Activated B cell treated with CpG ODN at 0.5 μM for 24 hours (primary cell): ENCODE measurements around the gene S100A10. TPM values are rescaled to one million over a fixed set of nuclear protein-coding genes. Genes with fewer than 3 reads are reported as not detected.

Experiments used
- ATAC-seq: fragments of 200-7000 bp; cut with Tn5 transposase; one replicate; pipeline ENCODE4 v1.10.0; 2021; ENCODE audit warnings: low read depth, mild to moderate bottlenecking, moderate library complexity
- CTCF ChIA-PET: fragments of 350-600 bp; sonication (Branson Sonifier 250); formaldehyde crosslinking; loops from one replicate; lab custom pipeline; 2021; ENCODE audit warnings: antibody characterized with exemption; lab: Charles Lee
- POLR2A ChIA-PET: fragments of 350-600 bp; sonication (Branson Sonifier 250); formaldehyde crosslinking; loops from one replicate; lab custom pipeline; 2021; ENCODE audit warnings: antibody characterized with exemption; lab: Charles Lee
- DNase-seq: peaks from one replicate; pipeline ENCODE4 v3.0.0; 2022
- H3K27ac Mint-ChIP-seq: one replicate; pipeline ENCODE4 v1.8.0; 2020; ENCODE audit warnings: mixed read lengths
- H3K27me3 Mint-ChIP-seq: one replicate; pipeline ENCODE4 v1.8.0; 2021; ENCODE audit warnings: mixed read lengths
- H3K36me3 Mint-ChIP-seq: one replicate; pipeline ENCODE4 v1.8.0; 2021; ENCODE audit warnings: low read depth, mixed read lengths
- H3K4me1 Mint-ChIP-seq: one replicate; pipeline ENCODE4 v1.8.0; 2021; ENCODE audit warnings: mixed read lengths
- H3K4me3 Mint-ChIP-seq: one replicate; pipeline ENCODE4 v1.8.0; 2020; ENCODE audit warnings: mild to moderate bottlenecking, mixed read lengths
- H3K9me3 Mint-ChIP-seq: one replicate; pipeline ENCODE4 v1.8.0; 2020; ENCODE audit warnings: mixed read lengths
- CTCF ChIP-seq: fragments of 200-600 bp; IDR thresholded peaks from one replicate; pipeline ENCODE4 v1.8.0; 2022; ENCODE audit warnings: antibody characterized with exemption, mild to moderate bottlenecking
- intact Hi-C: fragments of 100-400 bp; cut with micrococcal nuclease; formaldehyde crosslinking; loops from one replicate; pipeline ENCODE4 v1.15.1; 2024
- total RNA-seq: library from RNA; stranded (reverse); gene quantifications from 2 replicates; pipeline ENCODE4 v1.2.3, GENCODE V29; 2022

Gene S100A10
- total RNA-seq, 1 donor from 2014 or later, result 62.7 TPM

- no peak for TF ChIP-seq CTCF
- no peaks in the 10 kb centered on the region for H3K9me3 Mint-ChIP-seq
- peaks cover 7% of the 10 kb centered on the region for H3K4me1 Mint-ChIP-seq
- CTCF ChIA-PET, result interaction anchor here (10.1 kb wide), 1 partner anchor 25 kb away, joined by 204 read pairs; the partner anchor contains the start of gene S100A10
- no peak overlapping the region for H3K4me3 Mint-ChIP-seq
- no peak for DNase-seq
- ATAC-seq, result no peak
- H3K36me3 Mint-ChIP-seq, result no peaks in the 10 kb centered on the region
- POLR2A ChIA-PET, result interaction anchor here (0.6 kb wide), 1 partner anchor 77 kb away, joined by 4 read pairs; no protein-coding TSS in a partner anchor
- H3K27ac Mint-ChIP-seq, result no peak overlapping the region
- intact Hi-C loops, result no loop called here
- H3K27me3 Mint-ChIP-seq, result peaks cover 7% of the 10 kb centered on the region
These were observed 21.0 kb downstream of the S100A10 start for GRCh38 chr1:151972542-151973248.

- Mint-ChIP-seq H3K9me3 (no peaks in the 10 kb centered on the region), H3K4me1 (peaks cover 7% of the 10 kb centered on the region), H3K4me3 (no peak overlapping the region), H3K27me3 (peaks cover 7% of the 10 kb centered on the region), H3K27ac (no peak overlapping the region), H3K36me3 (no peaks in the 10 kb centered on the region)
- ATAC-seq (no peak), DNase-seq (no peak)
- ChIA-PET POLR2A (no interaction called here), CTCF (interaction anchor here (10.1 kb wide), 1 partner anchor 28 kb away, joined by 204 read pairs; the partner anchor contains the start of gene S100A10)
- intact Hi-C loops, result no loop called here
- TF ChIP-seq CTCF, result no peak
These were observed 23.0 kb downstream of the S100A10 start for GRCh38 chr1:151970626-151971025.

DNA sequence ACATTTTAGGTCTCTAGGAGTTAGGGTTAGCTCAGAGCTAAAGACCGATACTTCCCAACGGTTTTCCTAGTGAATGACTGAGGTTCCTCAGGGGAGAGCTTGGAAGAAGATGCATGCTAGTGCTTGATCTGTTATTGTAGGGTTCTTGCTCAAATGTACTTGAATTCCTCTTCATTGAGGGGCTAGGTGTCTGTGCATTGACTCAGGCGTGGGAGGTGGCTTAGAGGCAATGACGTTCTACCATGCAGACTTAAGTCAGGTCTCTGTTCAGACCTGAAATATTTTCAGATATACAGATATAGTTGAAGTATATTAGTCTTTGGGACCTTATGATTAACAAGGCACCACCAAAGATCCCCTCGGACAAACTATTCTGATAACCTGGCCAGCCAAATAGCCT, 23.5 kb downstream of the S100A10 start:
- H3K27ac Mint-ChIP-seq, result no peak overlapping the region
- no peak for ATAC-seq
- H3K36me3 Mint-ChIP-seq, result no peaks in the 10 kb centered on the region
- no peak for DNase-seq
- H3K4me1 Mint-ChIP-seq, result peaks cover 7% of the 10 kb centered on the region
- peaks cover 7% of the 10 kb centered on the region for H3K27me3 Mint-ChIP-seq
- CTCF ChIA-PET, result interaction anchor here (3.1 to 10.1 kb wide), 2 partner anchors 28 to 45 kb away, joined by 14 to 204 read pairs; partner anchors contain the start of gene S100A10
- no peak for TF ChIP-seq CTCF
- intact Hi-C loops, result no loop called here
- POLR2A ChIA-PET, result interaction anchor here (0.7 kb wide), 1 partner anchor 23 kb away, joined by 4 read pairs; no protein-coding TSS in a partner anchor
- no peaks in the 10 kb centered on the region for H3K9me3 Mint-ChIP-seq
- H3K4me3 Mint-ChIP-seq, result no peak overlapping the region

DNA sequence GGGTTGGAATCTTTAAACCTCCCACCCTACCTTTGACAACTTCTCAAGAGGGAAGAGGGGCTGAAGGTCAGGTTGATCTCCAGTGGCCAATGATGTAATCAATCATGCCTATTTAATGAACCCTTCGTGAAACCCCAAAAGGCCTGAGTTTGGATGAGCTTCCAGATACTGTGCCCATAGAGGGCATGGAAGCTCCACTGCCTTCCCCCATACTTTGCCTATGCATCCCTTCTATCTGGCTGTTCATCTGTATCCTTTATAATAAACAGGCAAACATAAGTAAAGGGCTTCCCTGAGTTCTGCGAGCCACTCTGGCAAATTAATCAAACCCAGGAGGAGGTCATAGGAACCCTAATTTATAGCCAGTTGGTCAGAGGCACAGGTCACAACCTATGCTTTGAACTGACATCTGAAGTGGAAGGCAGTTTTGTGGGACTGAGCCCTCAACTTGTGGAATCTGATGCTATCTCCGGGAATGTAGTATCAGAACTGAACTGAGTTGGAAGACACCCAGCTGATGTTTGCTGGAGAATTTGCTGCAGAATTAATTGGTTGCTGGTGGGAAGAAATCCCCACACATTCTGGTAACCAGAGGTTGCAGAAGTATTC, 24.8 kb downstream of the S100A10 start:
- peaks cover 11% of the 10 kb centered on the region for H3K27me3 Mint-ChIP-seq
- H3K4me1 Mint-ChIP-seq, result peaks cover 7% of the 10 kb centered on the region
- TF ChIP-seq CTCF, result no peak
- no peaks in the 10 kb centered on the region for H3K9me3 Mint-ChIP-seq
- intact Hi-C loops, result loop anchor here (1.0 to 2.0 kb wide), 5 partner anchors 15 to 378 kb away; no protein-coding TSS in a partner anchor
- no peak for ATAC-seq
- ChIA-PET POLR2A (no interaction called here), CTCF (interaction anchor here (1.4 to 10.1 kb wide), 7 partner anchors 14 to 66 kb away, joined by 5 to 204 read pairs (median 8); partner anchors contain the start of genes S100A10 and THEM4)
- no peak for DNase-seq
- no peak overlapping the region for H3K27ac Mint-ChIP-seq
- H3K36me3 Mint-ChIP-seq, result no peaks in the 10 kb centered on the region
- H3K4me3 Mint-ChIP-seq, result no peak overlapping the region

DNA sequence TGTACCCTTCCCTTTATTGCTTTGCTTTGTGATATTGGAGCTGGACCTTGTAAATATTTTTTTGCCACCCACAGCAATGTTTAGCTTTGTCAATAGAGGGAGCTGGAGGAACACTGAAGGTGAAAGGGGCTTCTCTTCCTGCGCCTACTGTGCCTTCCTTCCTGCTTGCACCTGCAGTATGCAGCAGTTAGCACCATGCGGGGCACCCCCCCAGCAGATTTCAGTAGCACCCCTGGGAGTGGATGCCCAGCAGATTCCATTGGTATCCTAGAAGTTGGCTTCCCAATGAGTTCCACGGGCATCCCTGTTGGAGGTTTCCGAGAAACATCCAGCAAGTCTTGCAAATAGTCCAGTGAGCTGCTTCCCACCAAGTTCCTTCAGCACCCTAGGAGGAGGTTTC, 25.6 kb downstream of the S100A10 start:
- Mint-ChIP-seq H3K36me3 (no peaks in the 10 kb centered on the region), H3K27me3 (peaks cover 10% of the 10 kb centered on the region), H3K27ac (no peak overlapping the region), H3K4me1 (peaks cover 7% of the 10 kb centered on the region), H3K4me3 (no peak overlapping the region), H3K9me3 (no peaks in the 10 kb centered on the region)
- POLR2A ChIA-PET, result interaction anchor here (0.7 to 1.0 kb wide), 3 partner anchors 27 to 33 kb away, joined by 3 to 6 read pairs (median 4); no protein-coding TSS in a partner anchor
- DNase-seq (no peak), ATAC-seq (peak; percentile 86)
- intact Hi-C loops, result loop anchor here (1.0 to 2.0 kb wide), 5 partner anchors 16 to 379 kb away; no protein-coding TSS in a partner anchor
- CTCF ChIA-PET, result interaction anchor here (0.7 to 10.1 kb wide), 18 partner anchors 14 to 524 kb away, joined by 3 to 204 read pairs (median 5); partner anchors contain the start of genes S100A10 and THEM4
- no peak for TF ChIP-seq CTCF
